ENCODE results near the gene EEF1G. TPM values are rescaled to one million over a fixed set of nuclear protein-coding genes. Genes with fewer than 3 reads are reported as not detected.
A peak's percentile ranks its signal among the peaks of the same experiment; 100 is the strongest.
"Not testable (repeated sequence)": the region's sequence is repeated elsewhere in the genome, so short reads cannot be mapped to it uniquely, and the experiment has no call there.

Gene EEF1G
- total RNA-seq, 8 experiments from 2014 or later, result 1,525 to 3,247 (median 2,152) TPM

DNA sequence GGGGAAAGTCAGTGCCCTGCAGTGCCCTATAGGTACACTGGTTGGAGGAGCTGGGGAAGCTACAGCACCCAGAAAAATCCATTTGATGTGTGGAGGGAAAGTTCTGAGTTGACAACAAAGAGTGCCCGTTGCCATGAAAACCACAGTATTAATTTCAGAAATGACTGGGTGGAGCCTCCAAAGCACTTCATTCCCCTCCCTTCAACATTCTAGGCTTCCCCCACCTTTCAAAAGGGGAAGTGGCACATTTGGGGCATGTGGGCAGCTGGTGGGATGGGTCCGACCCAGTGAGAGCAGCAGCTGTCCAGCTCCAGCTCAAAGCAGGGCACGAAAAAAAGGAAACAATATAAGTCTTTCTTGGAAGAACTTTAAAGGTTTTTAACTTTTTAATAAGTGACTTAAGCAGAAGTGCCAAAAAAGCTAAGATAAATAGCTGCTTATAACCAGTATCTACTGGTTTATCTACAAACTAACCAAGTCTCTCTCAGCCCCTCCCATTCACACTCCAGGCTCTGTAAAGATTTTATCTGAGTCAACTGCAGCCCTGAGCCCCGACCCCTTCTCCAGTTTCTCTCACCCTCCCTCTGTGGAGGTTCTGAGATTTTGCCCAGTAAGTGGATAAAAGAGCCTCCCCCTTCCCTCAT is 18.1 kb downstream of the EEF1G start:
- H3K4me3 ChIP-seq, result no peak overlapping the region
- 0 to 100% (median 66%) methylated on average over 1 to 4 of the region's 4 CpGs; no CpG with 5 or more reads in 1 of the 10 experiments for WGBS, 10 experiments
- in situ Hi-C loops (cut with MboI; ENCODE audit: low pct_unique_long_range_greater_than_20kb in 2 of 9, low sequenced_read_pairs in 9 of 9, unreplicated experiment in 9 of 9), result loop anchor here in 4 of 9 experiments (10.0 to 25.0 kb wide), 4 partner anchors 131 to 168 kb away; partner anchors contain the start of gene SCGB1A1 (in 1 of the 4)
- H3K4me1 ChIP-seq (replicated peaks in 1 of 2), result peaks cover 4 to 43% of the 10 kb centered on the region in 2 donors
- peak overlapping the region in 1 of 2 donors; percentile 47 for H3K27ac ChIP-seq
- ATAC-seq (replicated peaks in 6 of 8), result peak in 6 of 8 experiments; percentile 0 to 5 (median 2)

GRCh38 chr11:62554387-62555167 is 19.1 kb downstream of the EEF1G start:
- H3K4me3 ChIP-seq, result no peak overlapping the region
- in situ Hi-C loops (cut with MboI; ENCODE audit: low pct_unique_long_range_greater_than_20kb in 2 of 9, low sequenced_read_pairs in 9 of 9, unreplicated experiment in 9 of 9), result loop anchor here in 4 of 9 experiments (10.0 to 25.0 kb wide), 4 partner anchors 130 to 167 kb away; partner anchors contain the start of gene SCGB1A1 (in 1 of the 4)
- peaks cover 4 to 43% of the 10 kb centered on the region in 2 donors for H3K4me1 ChIP-seq (replicated peaks in 1 of 2)
- WGBS, 10 experiments, result 20 to 81% (median 65%) methylated on average over 1 to 3 of the region's 7 CpGs; no CpG with 5 or more reads in 6 of the 10 experiments
- no peak overlapping the region for H3K27ac ChIP-seq
- ATAC-seq (replicated peaks in 6 of 8), result no peak

DNA sequence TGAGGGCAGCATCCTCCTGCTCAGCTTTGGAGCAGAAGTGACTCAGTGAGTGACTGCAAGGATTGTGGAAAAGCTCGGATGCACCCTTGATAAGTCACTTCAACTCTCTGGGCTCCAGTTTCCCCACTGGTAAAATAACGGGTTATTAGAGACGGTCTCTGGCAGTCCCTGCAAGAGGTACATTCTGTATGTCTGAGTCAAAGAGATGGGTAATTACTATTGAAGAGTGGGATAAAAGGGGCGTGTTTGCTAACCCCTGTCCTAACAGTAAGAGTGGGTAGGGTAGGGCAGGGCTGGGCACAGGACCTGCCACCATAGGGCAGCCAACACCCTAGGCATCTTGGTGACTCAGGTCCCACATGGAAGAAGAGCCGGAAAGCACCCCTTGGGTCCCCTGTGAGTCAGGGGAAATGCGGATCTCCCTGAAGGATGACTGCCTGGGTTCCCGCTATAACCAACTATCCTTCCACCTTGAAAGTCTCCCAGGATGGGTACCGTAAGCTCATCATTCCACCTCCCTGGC is 19.8 kb downstream of the EEF1G start:
- in situ Hi-C loops (cut with MboI; ENCODE audit: low pct_unique_long_range_greater_than_20kb in 2 of 9, low sequenced_read_pairs in 9 of 9, unreplicated experiment in 9 of 9), result loop anchor here in 4 of 9 experiments (10.0 to 25.0 kb wide), 4 partner anchors 129 to 167 kb away; partner anchors contain the start of gene SCGB1A1 (in 1 of the 4)
- Histone ChIP-seq H3K27ac (no peak overlapping the region), H3K4me3 (no peak overlapping the region), H3K4me1 (replicated peaks in 1 of 2) (peaks cover 4 to 43% of the 10 kb centered on the region in 2 donors)
- WGBS, 10 experiments, result 95 to 100% methylated on average over 2 to 5 of the region's 8 CpGs; no CpG with 5 or more reads in 8 of the 10 experiments
- ATAC-seq (replicated peaks in 6 of 8), result no peak

GRCh38 chr11:62553080-62553838 is 20.4 kb downstream of the EEF1G start:
- in situ Hi-C loops (cut with MboI; ENCODE audit: low pct_unique_long_range_greater_than_20kb in 2 of 9, low sequenced_read_pairs in 9 of 9, unreplicated experiment in 9 of 9), result loop anchor here in 4 of 9 experiments (10.0 to 25.0 kb wide), 4 partner anchors 128 to 166 kb away; partner anchors contain the start of gene SCGB1A1 (in 1 of the 4)
- H3K4me1 ChIP-seq (replicated peaks in 1 of 2), result peaks cover 4 to 43% of the 10 kb centered on the region in 2 donors
- WGBS, 10 experiments, result 0 to 60% (median 24%) methylated on average over 1 to 9 of the region's 15 CpGs; no CpG with 5 or more reads in 2 of the 10 experiments

GRCh38 chr11:62552485-62553079 is 21.1 kb downstream of the EEF1G start:
- ATAC-seq (replicated peaks in 6 of 8), result no peak
- no peak overlapping the region for H3K4me3 ChIP-seq
- H3K27ac ChIP-seq, result no peak overlapping the region
- in situ Hi-C loops (cut with MboI; ENCODE audit: low pct_unique_long_range_greater_than_20kb in 2 of 9, low sequenced_read_pairs in 9 of 9, unreplicated experiment in 9 of 9), result loop anchor here in 4 of 9 experiments (10.0 to 25.0 kb wide), 4 partner anchors 128 to 165 kb away; partner anchors contain the start of gene SCGB1A1 (in 1 of the 4)
- WGBS, 10 experiments, result 0 to 69% (median 21%) methylated on average over 1 to 4 of the region's 4 CpGs; no CpG with 5 or more reads in 2 of the 10 experiments
- peaks cover 5 to 48% of the 10 kb centered on the region in 2 donors for H3K4me1 ChIP-seq (replicated peaks in 1 of 2)

More at GRCh38 chr11:62553080-62553838, 20.4 kb downstream of the EEF1G start:
- H3K27ac ChIP-seq, result peak overlapping the region in 1 of 2 donors; percentile 58
- ATAC-seq (replicated peaks in 6 of 8), result peak; percentile 55 to 82 (median 73)
- no peak overlapping the region for H3K4me3 ChIP-seq

GRCh38 chr11:62550478-62550877 is 23.2 kb downstream of the EEF1G start:
- WGBS, 10 experiments, result 80 to 100% (median 93%) methylated on average over 1 to 2 of the region's 2 CpGs; no CpG with 5 or more reads in 3 of the 10 experiments
- peaks cover 10 to 42% of the 10 kb centered on the region in 2 donors for H3K4me1 ChIP-seq (replicated peaks in 1 of 2)

DNA sequence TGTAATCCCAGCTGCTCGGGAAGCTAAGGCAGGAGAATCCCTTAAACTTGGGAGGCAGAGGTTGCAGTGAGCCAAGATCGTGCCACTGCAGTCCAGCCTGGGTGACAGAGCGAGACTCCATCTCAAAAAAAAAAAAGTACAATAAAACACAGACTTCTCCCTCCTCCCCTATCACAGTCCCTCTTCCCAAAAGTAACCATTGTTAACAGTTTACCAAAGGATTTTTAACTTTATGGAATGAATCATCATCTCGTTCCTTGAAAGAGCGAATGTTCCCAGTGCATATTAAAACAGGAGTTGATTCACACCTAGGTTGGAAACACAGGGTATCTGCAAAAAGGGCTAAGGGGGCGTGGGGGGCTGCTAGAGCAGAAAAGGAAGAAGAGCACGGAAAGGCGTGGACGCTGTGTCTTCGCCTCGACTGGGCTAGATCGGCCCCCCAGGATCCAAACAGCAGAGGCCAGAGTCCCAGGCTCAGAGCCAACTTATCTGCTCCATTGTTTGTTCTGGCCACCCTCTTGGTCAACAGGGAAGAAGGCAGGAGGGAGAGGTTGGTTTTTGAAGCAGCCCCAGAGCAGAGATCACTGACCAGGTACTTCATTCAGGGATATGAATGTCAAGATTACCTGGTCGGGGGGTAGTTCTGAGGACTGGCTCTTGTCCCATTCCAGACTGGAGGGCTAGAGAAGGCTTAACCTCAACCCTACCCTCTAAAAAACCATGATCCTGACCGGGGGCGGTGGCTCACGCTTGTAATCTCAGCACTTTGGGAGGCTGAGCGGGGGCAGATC is 25.0 kb downstream of the EEF1G start:
- no peak overlapping the region for H3K4me3 ChIP-seq
- in situ Hi-C loops (cut with MboI; ENCODE audit: low pct_unique_long_range_greater_than_20kb in 2 of 9, low sequenced_read_pairs in 9 of 9, unreplicated experiment in 9 of 9), result loop anchor here in 1 of 9 experiments (25.0 kb wide), 1 partner anchor 111 kb away; no protein-coding TSS in a partner anchor
- no peak for ATAC-seq (replicated peaks in 6 of 8)
- peaks cover 13 to 43% of the 10 kb centered on the region in 2 donors for H3K4me1 ChIP-seq (replicated peaks in 1 of 2)
- no peak overlapping the region for H3K27ac ChIP-seq
- 60 to 100% (median 80%) methylated on average over 1 to 11 of the region's 17 CpGs; no CpG with 5 or more reads in 1 of the 10 experiments for WGBS, 10 experiments

More at GRCh38 chr11:62550478-62550877, 23.2 kb downstream of the EEF1G start:
- H3K27ac ChIP-seq; H3K4me3 ChIP-seq; ATAC-seq (replicated peaks in 6 of 8): not testable (repeated sequence)
- in situ Hi-C loops (cut with MboI; ENCODE audit: low pct_unique_long_range_greater_than_20kb in 2 of 9, low sequenced_read_pairs in 9 of 9, unreplicated experiment in 9 of 9), result loop anchor here in 4 of 9 experiments (10.0 to 25.0 kb wide), 4 partner anchors 126 to 163 kb away; partner anchors contain the start of gene SCGB1A1 (in 1 of the 4)

DNA sequence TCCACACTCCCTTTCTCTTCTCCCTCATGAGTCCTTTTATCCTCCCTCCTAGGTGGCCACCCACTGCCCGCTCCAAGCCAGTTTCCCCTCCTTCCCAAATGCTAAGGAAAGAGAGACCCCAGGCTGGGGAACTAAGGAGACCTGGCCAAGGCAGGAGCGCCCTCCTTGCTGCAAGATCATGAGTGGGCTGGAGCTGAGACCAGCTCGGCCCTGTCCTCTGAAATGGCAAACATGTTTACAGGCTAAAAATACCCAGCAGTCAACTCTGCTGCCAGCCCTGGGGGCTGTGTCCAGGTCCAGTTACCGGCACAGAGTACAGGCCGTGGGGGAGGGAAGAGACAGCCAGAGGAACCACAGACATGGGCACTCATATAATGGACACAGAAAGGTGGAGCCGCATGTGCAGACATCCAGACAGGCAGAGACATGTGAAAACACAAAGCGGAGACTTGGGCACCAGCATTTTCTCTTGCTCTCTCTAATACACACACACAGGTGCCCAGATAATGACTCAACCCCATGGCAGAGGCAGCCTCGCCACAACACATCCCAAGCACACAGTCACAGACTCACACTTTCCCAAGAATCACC is 25.9 kb downstream of the EEF1G start:
- Histone ChIP-seq H3K27ac (no peak overlapping the region), H3K4me1 (replicated peaks in 1 of 2) (peaks cover 13 to 39% of the 10 kb centered on the region in 2 donors), H3K4me3 (no peak overlapping the region)
- 56 to 100% (median 83%) methylated on average over 1 to 5 of the region's 8 CpGs; no CpG with 5 or more reads in 2 of the 10 experiments for WGBS, 10 experiments
- in situ Hi-C loops (cut with MboI; ENCODE audit: low pct_unique_long_range_greater_than_20kb in 2 of 9, low sequenced_read_pairs in 9 of 9, unreplicated experiment in 9 of 9), result loop anchor here in 1 of 9 experiments (25.0 kb wide), 1 partner anchor 110 kb away; no protein-coding TSS in a partner anchor
- ATAC-seq (replicated peaks in 6 of 8), result no peak

DNA sequence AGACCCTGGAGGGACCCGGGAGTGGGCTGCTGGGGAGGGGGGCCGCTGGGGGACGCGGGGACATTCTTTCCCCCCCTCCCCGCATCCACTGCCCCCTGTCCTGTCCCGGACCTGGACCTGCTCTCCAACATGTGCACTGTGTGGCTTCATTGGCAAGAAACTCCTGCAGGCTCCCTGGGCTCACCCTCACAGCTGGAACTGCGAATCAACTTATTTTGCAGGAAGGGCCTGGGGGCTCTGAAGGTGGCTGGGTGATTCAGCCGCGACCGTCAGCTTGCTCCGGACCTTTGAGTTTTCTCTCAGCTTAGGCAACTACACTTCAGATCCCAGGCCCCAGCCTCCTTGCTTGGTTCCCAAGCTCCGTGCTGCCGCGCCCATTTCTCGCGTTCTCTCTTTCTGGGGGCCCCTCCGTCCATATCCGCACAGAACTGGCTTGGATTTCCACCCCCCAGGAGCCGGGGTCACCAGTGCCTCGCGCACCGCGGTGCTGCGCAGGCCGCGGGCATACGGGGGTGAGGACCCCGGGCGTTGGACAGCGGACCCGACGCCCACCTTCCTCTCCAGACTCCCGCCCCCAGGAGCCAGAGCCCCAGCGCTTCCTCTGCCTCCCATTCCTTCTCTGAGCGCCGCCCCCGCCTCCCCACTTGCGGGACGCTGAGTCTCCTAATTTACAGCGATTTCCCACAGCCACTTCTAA is 26.6 kb downstream of the EEF1G start:
- ATAC-seq (replicated peaks in 6 of 8), result peak in 6 of 8 experiments; percentile 2 to 14 (median 6)
- Histone ChIP-seq H3K4me3 (peak overlapping the region in 3 of 5 donors; percentile 40 to 57 (median 41)), H3K27ac (no peak overlapping the region), H3K4me1 (replicated peaks in 1 of 2) (peaks cover 13 to 42% of the 10 kb centered on the region in 2 donors)
- in situ Hi-C loops (cut with MboI; ENCODE audit: low pct_unique_long_range_greater_than_20kb in 2 of 9, low sequenced_read_pairs in 9 of 9, unreplicated experiment in 9 of 9), result loop anchor here in 1 of 9 experiments (25.0 kb wide), 1 partner anchor 110 kb away; no protein-coding TSS in a partner anchor
- WGBS, 10 experiments, result 0 to 12% (median 4%) methylated on average over 1 to 9 of the region's 40 CpGs; no CpG with 5 or more reads in 6 of the 10 experiments
